Activated T-cell treated with anti-CD3 and anti-CD28 coated beads, Interleukin-2, amount 50 U/mL, for 24 hours (primary cell): ENCODE results near the gene UBAC1.

Source experiments
- DNase-seq: peaks from one replicate; pipeline ENCODE4 v3.0.0-alpha.2; 2020
- H3K27ac Mint-ChIP-seq: 2 replicates; pipeline ENCODE4 v1.8.0; 2020; ENCODE audit warnings: mild to moderate bottlenecking, mixed read lengths
- H3K27me3 Mint-ChIP-seq: 2 replicates; pipeline ENCODE4 v1.8.0; 2020; ENCODE audit warnings: mixed read lengths
- H3K36me3 Mint-ChIP-seq: 2 replicates; pipeline ENCODE4 v1.8.0; 2020; ENCODE audit warnings: low read depth, mixed read lengths
- H3K4me1 Mint-ChIP-seq: 2 replicates; pipeline ENCODE4 v1.8.0; 2020; ENCODE audit warnings: low read depth, mixed read lengths
- H3K4me3 Mint-ChIP-seq: 2 replicates; pipeline ENCODE4 v1.8.0; 2020; ENCODE audit warnings: mild to moderate bottlenecking, moderate library complexity, mixed read lengths
- H3K9me3 Mint-ChIP-seq: 2 replicates; pipeline ENCODE4 v1.8.0; 2020; ENCODE audit warnings: mixed read lengths

UBAC1 gene

DNA sequence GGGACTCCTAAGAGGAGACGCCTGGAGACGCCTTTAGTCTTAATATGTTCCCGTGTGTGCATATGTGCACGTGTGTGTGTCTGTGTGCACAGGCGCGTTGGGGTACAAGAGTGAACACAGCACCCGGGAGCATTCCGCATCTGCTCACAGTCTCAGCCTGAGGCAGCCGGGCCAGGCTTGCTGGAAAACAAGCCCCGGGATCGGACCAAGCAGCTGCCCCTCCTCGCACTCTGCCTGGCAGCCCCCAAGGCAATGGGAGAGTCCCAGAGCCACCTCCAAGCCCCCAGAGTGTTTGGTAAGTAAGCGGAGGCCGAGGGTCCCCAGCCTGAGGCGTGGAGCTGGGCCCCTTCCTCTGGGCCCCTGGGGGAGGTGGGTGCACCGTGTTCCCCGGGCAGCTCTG, 27.3 kb upstream of the UBAC1 start:
- DNase-seq: no peak
- H3K27me3 Mint-ChIP-seq: no peaks in the 10 kb centered on the region
- H3K4me1 Mint-ChIP-seq: peaks cover 22% of the 10 kb centered on the region
- no peak overlapping the region for H3K27ac Mint-ChIP-seq
- H3K4me3 Mint-ChIP-seq: no peak overlapping the region
- H3K9me3 Mint-ChIP-seq: no peaks in the 10 kb centered on the region
- no peaks in the 10 kb centered on the region for H3K36me3 Mint-ChIP-seq

GRCh38 chr9:135987838-135988404, 26.7 kb upstream of the UBAC1 start:
- Mint-ChIP-seq H3K4me1 (peaks cover 22% of the 10 kb centered on the region), H3K27me3 (no peaks in the 10 kb centered on the region), H3K9me3 (no peaks in the 10 kb centered on the region), H3K4me3 (no peak overlapping the region), H3K36me3 (no peaks in the 10 kb centered on the region), H3K27ac (no peak overlapping the region)
- DNase-seq: no peak

DNA sequence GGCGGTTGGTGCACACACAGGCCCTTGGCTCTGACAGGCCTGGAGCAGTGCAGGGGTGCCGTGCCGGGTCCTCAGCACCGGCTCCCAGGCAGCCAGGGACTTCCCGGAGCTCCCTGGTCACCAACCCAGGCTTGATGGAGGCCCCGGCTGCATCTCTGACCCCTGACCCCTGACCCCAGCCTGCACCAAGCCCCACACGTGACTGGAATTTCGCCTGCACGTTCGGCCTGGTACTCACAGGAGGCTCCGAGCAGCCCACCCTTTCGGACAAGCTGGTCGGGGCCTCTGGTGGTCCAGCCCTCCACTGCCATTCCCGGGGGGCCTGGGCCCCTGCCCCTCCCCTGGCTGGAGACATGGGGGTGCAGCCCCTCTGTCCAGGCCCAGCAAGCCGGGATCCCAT, 25.4 kb upstream of the UBAC1 start:
- no peaks in the 10 kb centered on the region for H3K36me3 Mint-ChIP-seq
- no peak overlapping the region for H3K27ac Mint-ChIP-seq
- no peaks in the 10 kb centered on the region for H3K27me3 Mint-ChIP-seq
- no peak for DNase-seq
- no peaks in the 10 kb centered on the region for H3K9me3 Mint-ChIP-seq
- H3K4me1 Mint-ChIP-seq: peaks cover 11% of the 10 kb centered on the region
- H3K4me3 Mint-ChIP-seq: no peak overlapping the region

DNA sequence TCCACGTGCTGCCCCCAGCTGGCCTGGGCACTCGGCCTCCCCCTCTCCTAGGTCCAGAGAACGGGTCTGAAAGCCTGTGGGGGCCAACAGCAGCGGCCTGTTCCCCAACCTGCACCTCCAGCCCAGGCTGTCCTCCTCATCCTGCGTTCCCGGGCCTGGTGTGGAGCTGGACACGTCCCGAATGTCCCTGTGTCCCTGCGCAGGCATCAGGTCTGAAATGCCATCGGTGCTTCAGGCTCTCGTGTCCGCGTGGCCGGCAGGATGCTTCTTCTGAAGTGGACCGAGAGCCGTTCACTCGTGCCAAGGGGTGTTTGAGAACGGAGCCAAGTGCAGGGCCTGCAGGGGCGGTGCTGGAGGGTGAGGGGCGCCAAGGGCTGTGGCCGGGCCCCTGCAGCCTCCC, 24.7 kb upstream of the UBAC1 start:
- Mint-ChIP-seq H3K27me3 (no peaks in the 10 kb centered on the region), H3K27ac (no peak overlapping the region), H3K4me3 (no peak overlapping the region), H3K36me3 (no peaks in the 10 kb centered on the region), H3K4me1 (peaks cover 8% of the 10 kb centered on the region), H3K9me3 (no peaks in the 10 kb centered on the region)
- DNase-seq: no peak

GRCh38 chr9:135985459-135985774, 24.2 kb upstream of the UBAC1 start:
- Mint-ChIP-seq H3K4me1 (peaks cover 8% of the 10 kb centered on the region), H3K9me3 (no peaks in the 10 kb centered on the region)

GRCh38 chr9:135984072-135984710, 23.0 kb upstream of the UBAC1 start:
- Mint-ChIP-seq H3K9me3 (no peaks in the 10 kb centered on the region), H3K36me3 (no peaks in the 10 kb centered on the region), H3K27me3 (no peaks in the 10 kb centered on the region), H3K4me3 (no peak overlapping the region), H3K4me1 (peaks cover 10% of the 10 kb centered on the region), H3K27ac (no peak overlapping the region)
- DNase-seq: no peak

More at GRCh38 chr9:135985459-135985774, 24.2 kb upstream of the UBAC1 start:
- Mint-ChIP-seq H3K36me3 (no peaks in the 10 kb centered on the region), H3K4me3 (no peak overlapping the region), H3K27ac (no peak overlapping the region), H3K27me3 (no peaks in the 10 kb centered on the region)
- DNase-seq: no peak

- no peaks in the 10 kb centered on the region for H3K9me3 Mint-ChIP-seq
- no peak for DNase-seq
- peaks cover 16% of the 10 kb centered on the region for H3K4me1 Mint-ChIP-seq
- no peak overlapping the region for H3K4me3 Mint-ChIP-seq
- no peaks in the 10 kb centered on the region for H3K27me3 Mint-ChIP-seq
- H3K27ac Mint-ChIP-seq: no peak overlapping the region
- no peaks in the 10 kb centered on the region for H3K36me3 Mint-ChIP-seq
Observed at GRCh38 chr9:135983208-135984071, 22.3 kb upstream of the UBAC1 start.

DNA sequence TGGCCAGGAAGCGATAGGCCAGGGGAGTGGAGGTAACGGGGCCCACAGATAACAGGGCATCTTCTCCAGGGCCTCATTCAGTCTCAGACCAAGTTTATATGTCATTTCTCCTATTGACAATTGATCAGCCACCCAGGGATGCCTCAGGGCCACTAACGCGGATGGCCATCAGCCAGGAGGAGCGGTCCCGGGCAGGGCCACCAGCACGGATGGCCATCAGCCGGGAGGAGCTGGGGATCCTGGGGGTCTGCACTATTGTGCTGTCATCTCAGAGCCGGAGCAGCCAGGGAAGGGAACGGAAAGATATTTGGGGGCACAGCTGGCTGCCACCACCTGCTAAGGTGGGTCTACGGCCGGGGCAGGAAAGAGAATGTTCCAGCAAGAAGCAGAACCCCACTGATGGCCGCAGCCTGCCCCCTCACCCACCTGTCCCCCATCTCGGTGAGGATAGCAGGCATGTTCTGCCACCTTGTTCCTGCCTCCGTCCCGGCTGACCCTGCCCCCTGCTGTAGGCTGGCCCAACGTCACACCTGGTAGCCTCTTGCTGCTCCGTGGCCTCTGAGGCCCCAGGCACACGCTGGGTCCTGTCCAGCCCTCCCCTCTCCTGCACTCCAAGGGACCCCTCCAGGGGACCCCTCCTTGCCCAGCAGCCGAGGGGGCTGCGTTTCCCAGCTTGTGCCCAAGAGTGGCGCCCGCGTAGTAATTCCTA, 21.5 kb upstream of the UBAC1 start:
- no peaks in the 10 kb centered on the region for H3K9me3 Mint-ChIP-seq
- H3K4me3 Mint-ChIP-seq: no peak overlapping the region
- H3K4me1 Mint-ChIP-seq: peaks cover 16% of the 10 kb centered on the region
- no peaks in the 10 kb centered on the region for H3K27me3 Mint-ChIP-seq
- no peak for DNase-seq
- no peaks in the 10 kb centered on the region for H3K36me3 Mint-ChIP-seq
- no peak overlapping the region for H3K27ac Mint-ChIP-seq

GRCh38 chr9:135980926-135981630, 19.9 kb upstream of the UBAC1 start:
- H3K27ac Mint-ChIP-seq: no peak overlapping the region
- no peaks in the 10 kb centered on the region for H3K27me3 Mint-ChIP-seq
- no peak overlapping the region for H3K4me3 Mint-ChIP-seq
- peaks cover 19% of the 10 kb centered on the region for H3K4me1 Mint-ChIP-seq
- no peaks in the 10 kb centered on the region for H3K36me3 Mint-ChIP-seq
- DNase-seq: no peak
- H3K9me3 Mint-ChIP-seq: no peaks in the 10 kb centered on the region

- no peak for DNase-seq
- Mint-ChIP-seq H3K4me1 (peaks cover 19% of the 10 kb centered on the region), H3K9me3 (no peaks in the 10 kb centered on the region), H3K27me3 (no peaks in the 10 kb centered on the region), H3K27ac (no peak overlapping the region), H3K4me3 (no peak overlapping the region), H3K36me3 (no peaks in the 10 kb centered on the region)
Observed at GRCh38 chr9:135979547-135980166, 18.5 kb upstream of the UBAC1 start.

DNA sequence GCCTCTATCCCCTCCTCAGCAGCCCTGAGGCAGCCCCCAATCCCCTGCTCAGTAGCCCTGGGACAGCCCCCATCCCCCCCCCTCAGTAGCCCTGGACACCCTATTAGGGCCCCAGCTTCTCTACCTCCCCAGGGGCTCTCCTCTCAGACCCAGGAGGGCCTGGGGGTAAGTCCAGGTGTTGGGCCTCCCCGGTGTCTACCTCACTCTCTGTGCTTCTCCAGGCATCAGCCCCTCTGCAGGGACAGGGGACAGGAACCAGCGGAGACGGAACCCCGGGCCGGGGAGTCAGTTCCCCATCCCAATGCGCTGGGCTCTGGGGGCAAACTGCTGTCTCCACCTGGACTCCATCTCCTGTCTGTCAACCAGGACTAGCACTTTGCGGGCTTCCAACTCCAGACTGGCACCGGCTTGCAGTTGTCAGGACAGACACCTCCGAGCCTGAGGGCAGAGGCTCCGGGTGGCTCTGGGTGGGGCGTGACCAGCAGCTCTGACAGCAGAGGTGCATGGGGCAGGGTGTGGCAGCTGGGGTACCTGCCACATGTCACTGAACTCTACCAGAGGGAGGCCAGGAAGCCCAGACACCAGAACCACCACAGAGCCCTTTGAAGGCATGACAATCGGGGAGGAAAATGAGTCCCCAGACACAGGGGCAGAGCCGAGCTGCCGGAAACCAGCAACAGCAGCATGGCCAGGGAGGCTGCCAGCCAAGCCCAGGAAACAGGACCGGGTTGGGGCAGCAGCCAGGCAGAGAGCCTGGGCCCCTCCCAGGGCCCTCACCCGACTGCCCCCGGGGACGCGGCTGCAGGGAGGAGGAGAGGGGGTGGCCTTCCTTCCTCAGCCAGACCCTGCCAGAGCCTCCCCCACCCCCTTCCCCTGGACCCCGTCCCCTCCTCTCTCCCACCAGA, 17.7 kb upstream of the UBAC1 start:
- Mint-ChIP-seq H3K27ac (no peak overlapping the region), H3K4me3 (no peak overlapping the region), H3K9me3 (no peaks in the 10 kb centered on the region), H3K27me3 (no peaks in the 10 kb centered on the region), H3K4me1 (peaks cover 21% of the 10 kb centered on the region), H3K36me3 (no peaks in the 10 kb centered on the region)
- DNase-seq: peak; percentile 57

DNA sequence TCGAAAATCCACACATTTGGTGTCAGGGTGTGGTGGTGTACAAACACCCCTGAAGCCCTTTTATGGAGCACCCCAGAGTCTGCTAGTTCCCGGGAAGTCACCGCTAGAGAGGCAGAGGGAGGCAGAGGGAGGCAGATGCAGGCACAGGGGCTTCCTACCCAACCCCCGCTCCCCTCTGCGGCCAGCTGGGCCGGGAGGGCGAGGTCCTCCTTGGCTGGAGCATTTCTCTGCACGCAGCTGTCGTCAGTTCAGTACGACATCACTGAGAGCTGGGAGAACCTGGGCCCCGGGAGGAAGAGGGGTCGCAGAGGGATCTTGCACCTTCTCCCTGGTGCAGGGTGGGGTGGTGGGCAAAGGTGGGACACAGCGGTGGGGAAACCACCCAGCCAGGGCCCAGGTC, 15.8 kb upstream of the UBAC1 start:
- H3K27me3 Mint-ChIP-seq: no peaks in the 10 kb centered on the region
- no peak overlapping the region for H3K27ac Mint-ChIP-seq
- H3K9me3 Mint-ChIP-seq: no peaks in the 10 kb centered on the region
- DNase-seq: no peak
- peaks cover 29% of the 10 kb centered on the region for H3K4me1 Mint-ChIP-seq
- H3K36me3 Mint-ChIP-seq: no peaks in the 10 kb centered on the region
- no peak overlapping the region for H3K4me3 Mint-ChIP-seq

DNA sequence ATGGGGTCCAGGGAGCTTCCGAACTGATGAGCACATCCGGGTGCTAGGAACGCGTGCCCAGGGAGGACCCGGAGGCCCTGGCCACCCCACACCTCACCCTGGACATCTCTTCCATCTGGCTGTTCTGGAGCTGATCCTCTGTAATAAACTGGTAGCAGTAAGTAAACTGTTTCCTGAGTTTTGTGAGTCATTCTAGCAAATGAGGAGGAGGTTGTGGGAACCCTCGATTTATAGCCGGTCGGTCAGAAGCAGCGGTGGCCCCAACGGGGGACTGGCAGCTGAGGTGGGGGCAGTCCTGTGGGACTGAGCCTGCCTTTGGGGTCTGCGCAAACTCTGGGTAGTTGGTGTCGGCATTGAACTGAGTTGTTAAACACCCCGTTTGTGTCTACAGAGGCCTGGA, 15.4 kb upstream of the UBAC1 start:
- no peaks in the 10 kb centered on the region for H3K36me3 Mint-ChIP-seq
- no peak for DNase-seq
- H3K4me3 Mint-ChIP-seq: no peak overlapping the region

More for the DNA sequence above, 15.4 kb upstream of the UBAC1 start:
- Mint-ChIP-seq H3K9me3 (no peaks in the 10 kb centered on the region), H3K4me1 (peaks cover 29% of the 10 kb centered on the region), H3K27me3 (no peaks in the 10 kb centered on the region), H3K27ac (no peak overlapping the region)
